GM21381 (cell line): Measurements from ENCODE around the gene BCL6B.
"Not testable (repeated sequence)": the region's sequence is repeated elsewhere in the genome, so short reads cannot be mapped to it uniquely, and the experiment has no call there.

Experiments
- ATAC-seq: cut with Tn5 transposase; IDR thresholded peaks from one replicate; pipeline ENCODE4 v1.9.1; 2021; ENCODE audit warnings: mild to moderate bottlenecking, moderate library complexity; ENCODE audit not compliant: unreplicated experiment

The BCL6B gene

GRCh38 chr17:7022781-7023571 is at the start of gene BCL6B:
TSS of gene BCL6B (plus strand) at chr17:7023050. CDS start at chr17:7023672, 622 bp downstream.
- no peak for ATAC-seq

- ATAC-seq = not testable (repeated sequence)
Observed at GRCh38 chr17:6979440-6979839, 43.4 kb upstream of the BCL6B start.

- no peak for ATAC-seq
Observed at GRCh38 chr17:6981426-6981825, 41.4 kb upstream of the BCL6B start.

GRCh38 chr17:6985266-6985665 is 37.6 kb upstream of the BCL6B start:
- no peak for ATAC-seq

GRCh38 chr17:6986676-6987075 is 36.2 kb upstream of the BCL6B start:
- ATAC-seq = no peak

- ATAC-seq = no peak
Observed at GRCh38 chr17:6989779-6990178, 33.1 kb upstream of the BCL6B start.

GRCh38 chr17:6993613-6994056 is 29.2 kb upstream of the BCL6B start:
- not testable (repeated sequence) for ATAC-seq

- no peak for ATAC-seq
Observed at GRCh38 chr17:6994118-6994598, 28.7 kb upstream of the BCL6B start.

- ATAC-seq = no peak
Observed at GRCh38 chr17:6994666-6995256, 28.1 kb upstream of the BCL6B start.

GRCh38 chr17:6995500-6996255 is 27.2 kb upstream of the BCL6B start, which contains the start of gene ALOX12:
TSS of gene ALOX12 (plus strand) at chr17:6996049. CDS start at chr17:6996118, 69 bp downstream.
- ATAC-seq = no peak

GRCh38 chr17:6996256-6997011 is 26.4 kb upstream of the BCL6B start:
- ATAC-seq = no peak

- no peak for ATAC-seq
Observed at GRCh38 chr17:6997171-6997570, 25.7 kb upstream of the BCL6B start.

GRCh38 chr17:6998855-6999508 is 23.9 kb upstream of the BCL6B start:
- ATAC-seq = no peak

GRCh38 chr17:7001318-7001961 is 21.4 kb upstream of the BCL6B start:
- ATAC-seq = no peak

- ATAC-seq = no peak
Observed at GRCh38 chr17:7002288-7003047, 20.4 kb upstream of the BCL6B start.

GRCh38 chr17:7003745-7004144 is 19.1 kb upstream of the BCL6B start:
- no peak for ATAC-seq

- no peak for ATAC-seq
Observed at GRCh38 chr17:7004398-7005253, 18.2 kb upstream of the BCL6B start.

- no peak for ATAC-seq
Observed at GRCh38 chr17:7005716-7006115, 17.1 kb upstream of the BCL6B start.
